Inferior parietal cortex (tissue), 1 donor: Measurements from ENCODE around the gene FBN3.

Experiments
- DNase-seq: peaks from one replicate; pipeline ENCODE4 v3.0.0-alpha.2; 2016; ENCODE audit errors: extremely low spot score

The FBN3 gene

GRCh38 chr19:8022275-8022674, 127.1 kb downstream of the FBN3 start:
- no peak for DNase-seq

- DNase-seq = no peak
Measured at GRCh38 chr19:8021374-8021773, 128.0 kb downstream of the FBN3 start.

- DNase-seq = no peak
Measured at GRCh38 chr19:8020681-8021080, 128.7 kb downstream of the FBN3 start.

GRCh38 chr19:8017808-8018207, 131.6 kb downstream of the FBN3 start:
- no peak for DNase-seq
